HEK293T (cell line): ENCODE results near the gene MS4A13.

ENCODE experiments used
- FOXA1 ChIP-seq: fragments of 450-650 bp; IDR thresholded peaks from 2 replicates; pipeline ENCODE4 v1.6.1; 2016; ENCODE audit warnings: mild to moderate bottlenecking
- FOXK2 ChIP-seq: fragments of 450-650 bp; IDR thresholded peaks from 2 replicates; pipeline ENCODE4 v1.6.1; 2016; ENCODE audit warnings: mild to moderate bottlenecking
- L3MBTL2 ChIP-seq: fragments of 450-650 bp; conservative IDR thresholded peaks from 2 replicates; pipeline ENCODE4 v1.6.1; 2016; ENCODE audit warnings: mild to moderate bottlenecking

GRCh38 chr11:60561254-60561653 is 46.1 kb downstream of the MS4A13 start:
- TF ChIP-seq FOXK2 (no peak), L3MBTL2 (no peak), FOXA1 (no peak)
